Right lobe of liver (tissue), 4 donors: ENCODE data around the gene BRD4.

Experiments used
- POLR2A ChIP-seq: fragments of 450-650 bp; IDR thresholded peaks from one replicate; pipeline ENCODE4 v1.6.1; 2017; ENCODE audit warnings: antibody characterized with exemption, mild to moderate bottlenecking
- TF ChIP-seq, protein P1 (sequence below), 4 donors: fragments of 200-600 bp in 3 of 4; fragments of 450-650 bp in 1 of 4; IDR thresholded peaks; one replicate each; pipeline versions ENCODE4 v1.5.1 to v1.8.0; 2016 to 2022; ENCODE audit warnings: antibody characterized with exemption in 4 of 4, mild to moderate bottlenecking in 2 of 4
- donor health status: DM: no; HTN: no; CAD: no.
- donor health status: DM: no; HTN: no; CAD: no.
- donor health status: DM: no; HTN: yes; CAD: no.

GRCh38 chr19:15197942-15198341 is 134.4 kb downstream of the BRD4 start:
- TF ChIP-seq, protein P1, sequence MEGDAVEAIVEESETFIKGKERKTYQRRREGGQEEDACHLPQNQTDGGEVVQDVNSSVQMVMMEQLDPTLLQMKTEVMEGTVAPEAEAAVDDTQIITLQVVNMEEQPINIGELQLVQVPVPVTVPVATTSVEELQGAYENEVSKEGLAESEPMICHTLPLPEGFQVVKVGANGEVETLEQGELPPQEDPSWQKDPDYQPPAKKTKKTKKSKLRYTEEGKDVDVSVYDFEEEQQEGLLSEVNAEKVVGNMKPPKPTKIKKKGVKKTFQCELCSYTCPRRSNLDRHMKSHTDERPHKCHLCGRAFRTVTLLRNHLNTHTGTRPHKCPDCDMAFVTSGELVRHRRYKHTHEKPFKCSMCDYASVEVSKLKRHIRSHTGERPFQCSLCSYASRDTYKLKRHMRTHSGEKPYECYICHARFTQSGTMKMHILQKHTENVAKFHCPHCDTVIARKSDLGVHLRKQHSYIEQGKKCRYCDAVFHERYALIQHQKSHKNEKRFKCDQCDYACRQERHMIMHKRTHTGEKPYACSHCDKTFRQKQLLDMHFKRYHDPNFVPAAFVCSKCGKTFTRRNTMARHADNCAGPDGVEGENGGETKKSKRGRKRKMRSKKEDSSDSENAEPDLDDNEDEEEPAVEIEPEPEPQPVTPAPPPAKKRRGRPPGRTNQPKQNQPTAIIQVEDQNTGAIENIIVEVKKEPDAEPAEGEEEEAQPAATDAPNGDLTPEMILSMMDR (IDR thresholded peaks at IDR 0.05) = no peak
- no peak for TF ChIP-seq POLR2A
